HepG2 (cell line): ENCODE data around the gene REEP3. TPM values are rescaled to one million over a fixed set of nuclear protein-coding genes. Genes with fewer than 3 reads are reported as not detected.

Experiments
- ATAC-seq: fragments of 200-7000 bp; cut with Tn5 transposase; 3 replicates; pipeline ENCODE4 v1.9.1; 2020; ENCODE audit warnings: mild to moderate bottlenecking, moderate library complexity
- BruUV-seq: library from RNA; stranded (reverse); fragments of 400-500 nt; replicated peaks from 2 replicates; lab custom pipeline; 2021; lab: Mats Ljungman, UMichigan
- CTCF ChIA-PET: fragments of 300-600 bp; formaldehyde crosslinking; extraction: SDS; loops from one replicate; lab custom pipeline; 2021; ENCODE audit warnings: low total read pairs, inconsistent platforms, low intra/inter-chr PET ratio; lab: Yijun Ruan, JAX
- POLR2A ChIA-PET: fragments of 350-600 bp; sonication (Branson Sonifier 250); formaldehyde crosslinking; loops from one replicate; lab custom pipeline; 2020; ENCODE audit warnings: antibody characterized with exemption, inconsistent platforms; lab: Yijun Ruan, JAX
- DNase-seq: peaks from one replicate; pipeline ENCODE4 v3.0.0-alpha.2; 2015; ENCODE audit warnings: low spot score
- FAIRE-seq: peaks from 3 replicates; lab custom pipeline; 2011; peaks lifted over from hg19 to GRCh38; lab: Jason Lieb, UNC
- H2AFZ ChIP-seq: one replicate; pipeline ENCODE4 v1.6.1; 2011; ENCODE audit warnings: low read length, inconsistent platforms
- H3K27ac ChIP-seq: fragments of 300-600 bp; 3 replicates; pipeline ENCODE4 v1.8.0; 2011; ENCODE audit warnings: mixed run types, mild to moderate bottlenecking, mixed read lengths, low read length, inconsistent platforms; ENCODE audit not compliant: insufficient read depth; ENCODE audit errors: extremely low read length
- H3K27me3 ChIP-seq, 2 experiments: fragments of 200-600 bp in 1 of 2; 2 replicates in 1 of 2; 3 replicates in 1 of 2; pipeline versions ENCODE4 v1.6.0 to v1.8.0; 2011; ENCODE audit warnings: low read length in 2 of 2, mild to moderate bottlenecking in 2 of 2, moderate library complexity in 2 of 2, inconsistent platforms in 1 of 2; ENCODE audit not compliant: insufficient read depth in 2 of 2, control insufficient read depth in 1 of 2
- H3K36me3 ChIP-seq, 2 experiments: fragments of 200-600 bp in 1 of 2; replicated peaks in 1 of 2; 2 replicates in 1 of 2; 3 replicates in 1 of 2; pipeline versions ENCODE4 v1.5.1 to v1.8.0; 2011; ENCODE audit warnings: low read length in 2 of 2, inconsistent platforms in 1 of 2; ENCODE audit not compliant: insufficient read depth in 2 of 2, control insufficient read depth in 1 of 2
- H3K4me1 ChIP-seq: 2 replicates; pipeline ENCODE4 v1.5.1; 2012; ENCODE audit warnings: low read length, inconsistent platforms; ENCODE audit not compliant: insufficient read depth
- H3K4me2 ChIP-seq: 2 replicates; pipeline ENCODE4 v1.6.0; 2011; ENCODE audit warnings: low read depth, low read length, inconsistent platforms
- H3K4me3 ChIP-seq, 3 experiments: fragments of 200-600 bp in 1 of 3; sonication (generic), shearing (Covaris generic) in 1 of 3; replicated peaks in 1 of 3; 2 replicates each; pipeline ENCODE4 v1.5.1; 2011 to 2016; ENCODE audit warnings: low read length in 3 of 3, inconsistent platforms in 2 of 3, low read depth in 2 of 3, mild to moderate bottlenecking in 2 of 3, control low read depth in 1 of 3, mixed read lengths in 1 of 3; ENCODE audit not compliant: insufficient read depth in 1 of 3
- H3K79me2 ChIP-seq: one replicate; pipeline ENCODE4 v1.6.1; 2011; ENCODE audit warnings: low read length, inconsistent platforms; ENCODE audit not compliant: insufficient read depth
- H3K9ac ChIP-seq: 2 replicates; pipeline ENCODE4 v1.6.0; 2011; ENCODE audit warnings: mild to moderate bottlenecking, low read depth, low read length, inconsistent platforms; ENCODE audit not compliant: insufficient read depth
- H3K9me3 ChIP-seq: 2 replicates; pipeline ENCODE4 v1.5.1; 2012; ENCODE audit warnings: mild to moderate bottlenecking, low read length
- H4K20me1 ChIP-seq: 2 replicates; pipeline ENCODE4 v1.6.0; 2011; ENCODE audit warnings: inconsistent platforms, mild to moderate bottlenecking, low read length, moderate library complexity; ENCODE audit not compliant: insufficient read depth
- HNRNPL ChIP-seq: fragments of 200-400 bp; formaldehyde crosslinking; IDR thresholded peaks from 2 replicates; pipeline ENCODE4 v1.6.1; 2017; ENCODE audit warnings: mild to moderate bottlenecking, low read depth, low read length
- KLF6 ChIP-seq: IDR thresholded peaks from 2 replicates; pipeline ENCODE4 v1.8.0; 2016; ENCODE audit warnings: missing biosample characterization, missing genetic modification reagents
- MED8 ChIP-seq: sonication (generic); formaldehyde crosslinking; IDR thresholded peaks from 2 replicates; pipeline ENCODE4 v1.8.1; 2023; ENCODE audit warnings: mild to moderate bottlenecking, missing genetic modification reagents; ENCODE audit not compliant: insufficient replicate concordance
- TARDBP ChIP-seq: sonication (generic); formaldehyde crosslinking; IDR thresholded peaks from 2 replicates; pipeline ENCODE4 v1.8.0; 2022; ENCODE audit warnings: mild to moderate bottlenecking, missing genetic modification reagents
- ZFP36L1 ChIP-seq: sonication (generic); formaldehyde crosslinking; IDR thresholded peaks from 2 replicates; pipeline ENCODE4 v1.8.0; 2022; ENCODE audit warnings: mild to moderate bottlenecking, missing genetic modification reagents, moderate library complexity
- ZNF530 ChIP-seq: sonication (generic); formaldehyde crosslinking; IDR thresholded peaks from 2 replicates; pipeline ENCODE4 v1.5.0; 2020; ENCODE audit warnings: low read depth, mild to moderate bottlenecking, missing genetic modification reagents
- ZNF546 ChIP-seq: sonication (generic); formaldehyde crosslinking; conservative IDR thresholded peaks from 2 replicates; pipeline ENCODE4 v1.8.1; 2023; ENCODE audit warnings: mild to moderate bottlenecking, missing genetic modification reagents
- ZNF605 ChIP-seq: sonication (generic); formaldehyde crosslinking; IDR thresholded peaks from 2 replicates; pipeline ENCODE4 v1.8.0; 2022; ENCODE audit warnings: mild to moderate bottlenecking, missing genetic modification reagents
- ZNF766 ChIP-seq: sonication (generic); formaldehyde crosslinking; IDR thresholded peaks from 2 replicates; pipeline ENCODE4 v1.5.0; 2020; ENCODE audit warnings: missing genetic modification reagents, borderline replicate concordance
- ZNF883 ChIP-seq: sonication (generic); formaldehyde crosslinking; IDR thresholded peaks from 2 replicates; pipeline ENCODE4 v1.5.1; 2020; ENCODE audit warnings: mild to moderate bottlenecking, missing genetic modification reagents; ENCODE audit errors: not compliant biosample characterization
- WGBS: methylation state at CpG from one replicate; pipeline ENCODE4 v1.1.6; 2017; ENCODE audit warnings: low lambda C conversion rate; 5-methylcytosine and 5-hydroxymethylcytosine counted together
- in situ Hi-C: cut with HindIII; loops from 2 replicates; pipeline ENCODE4 v1.10.0; 2017; ENCODE audit warnings: low pct_unique_long_range_greater_than_20kb; ENCODE audit not compliant: extremely low pct_ligation_motif_present
- intact Hi-C: fragments of 100-400 bp; cut with micrococcal nuclease; formaldehyde crosslinking; loops from one replicate; pipeline ENCODE4 v1.10.0; 2022; ENCODE audit not compliant: unreplicated experiment
- polyA plus RNA-seq, 8 experiments: library from polyadenylated mRNA; depleted of rRNA in 3 of 8; stranded (reverse) in 7 of 8; unstranded in 1 of 8; fragments of >200 nt; fragmentation: Illumina TruSeq in 4 of 8; extraction: Trizol in 4 of 8; gene quantifications; 2 replicates each; pipeline versions ENCODE4 v1.2.1 to v1.2.3, GENCODE V29; 2011 to 2016; ENCODE audit warnings: low read depth in 4 of 8, missing spikeins in 1 of 8, mixed read lengths in 1 of 8; ENCODE audit not compliant: insufficient read depth in 1 of 8
- total RNA-seq, 5 experiments: library from RNA; depleted of rRNA; stranded (reverse); fragments of >200 nt; fragmentation: Illumina TruSeq; extraction: Trizol; gene quantifications; 2 replicates each; pipeline ENCODE4 v1.2.3, GENCODE V29; 2016; ENCODE audit warnings: low read depth in 1 of 5
- TF ChIP-seq, protein P1 (sequence below): sonication (generic); formaldehyde crosslinking; conservative IDR thresholded peaks from 2 replicates; pipeline ENCODE4 v1.4.0; 2020; ENCODE audit warnings: missing genetic modification reagents
- TF ChIP-seq, protein P2 (sequence below): sonication (generic); formaldehyde crosslinking; IDR thresholded peaks from 2 replicates; pipeline ENCODE4 v1.8.0; 2022; ENCODE audit warnings: mild to moderate bottlenecking, missing genetic modification reagents, borderline replicate concordance

The REEP3 gene
- total and polyA plus RNA-seq, 2 of the 13 experiments (the other 11 are each of a cell fraction or from before 2014, with no cell fraction given), result 7.1 to 31.4 TPM

DNA sequence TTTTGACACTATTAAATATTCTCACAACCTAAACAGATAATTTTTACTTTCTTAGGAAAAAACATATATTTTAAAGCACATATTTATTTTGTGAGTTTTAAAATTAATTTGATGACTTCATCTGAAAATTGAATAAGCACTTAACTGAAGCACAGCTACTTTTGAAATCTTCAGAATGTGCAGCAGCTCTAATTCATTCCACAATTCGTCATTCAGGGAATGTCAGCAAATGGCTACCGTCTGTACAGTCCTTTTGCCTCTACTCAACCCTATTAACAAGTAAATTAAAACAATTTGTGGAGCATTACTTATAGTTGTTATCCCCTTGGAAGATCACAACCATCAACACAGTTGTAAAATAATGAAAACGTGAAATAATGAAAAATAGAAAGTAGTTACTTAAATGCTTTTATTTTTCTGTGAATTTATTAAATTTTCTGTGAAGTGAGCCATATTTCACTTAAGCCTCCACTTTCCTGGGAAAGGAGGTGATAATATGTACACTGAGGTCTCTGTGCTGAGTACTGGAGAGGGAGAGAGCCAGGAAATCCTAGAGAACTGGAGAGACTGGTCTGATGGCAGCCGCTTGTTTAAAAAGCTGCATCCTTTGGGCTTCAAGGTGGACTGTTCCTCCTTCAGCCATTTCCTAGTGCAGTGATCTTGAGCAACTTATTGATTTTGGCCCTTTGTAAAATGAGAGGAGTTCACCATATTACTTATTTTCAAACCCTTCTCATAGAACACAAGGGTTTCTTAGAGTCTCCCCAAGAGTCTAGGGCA, 70.6 kb downstream of the REEP3 start:
- DNase-seq (no peak), FAIRE-seq (no peak), ATAC-seq (no peak)
- Histone ChIP-seq H3K9ac (no peak overlapping the region), H3K79me2 (peaks cover 2% of the 10 kb centered on the region), H3K4me3 (no peak overlapping the region), H3K27ac (no peak overlapping the region), H3K4me2 (no peak overlapping the region), H3K4me1 (no peaks in the 10 kb centered on the region), H3K36me3 (peaks cover under 1 to 7% of the 10 kb centered on the region in 2 experiments; a peak in 2 of 5 replicates), H4K20me1 (no peaks in the 10 kb centered on the region), H3K27me3 (no peaks in the 10 kb centered on the region), H2AFZ (no peak overlapping the region), H3K9me3 (no peaks in the 10 kb centered on the region)
- intact Hi-C loops, result no loop called here
- in situ Hi-C loops, result no loop called here
- POLR2A ChIA-PET, result no interaction called here
- TF ChIP-seq, protein P1, sequence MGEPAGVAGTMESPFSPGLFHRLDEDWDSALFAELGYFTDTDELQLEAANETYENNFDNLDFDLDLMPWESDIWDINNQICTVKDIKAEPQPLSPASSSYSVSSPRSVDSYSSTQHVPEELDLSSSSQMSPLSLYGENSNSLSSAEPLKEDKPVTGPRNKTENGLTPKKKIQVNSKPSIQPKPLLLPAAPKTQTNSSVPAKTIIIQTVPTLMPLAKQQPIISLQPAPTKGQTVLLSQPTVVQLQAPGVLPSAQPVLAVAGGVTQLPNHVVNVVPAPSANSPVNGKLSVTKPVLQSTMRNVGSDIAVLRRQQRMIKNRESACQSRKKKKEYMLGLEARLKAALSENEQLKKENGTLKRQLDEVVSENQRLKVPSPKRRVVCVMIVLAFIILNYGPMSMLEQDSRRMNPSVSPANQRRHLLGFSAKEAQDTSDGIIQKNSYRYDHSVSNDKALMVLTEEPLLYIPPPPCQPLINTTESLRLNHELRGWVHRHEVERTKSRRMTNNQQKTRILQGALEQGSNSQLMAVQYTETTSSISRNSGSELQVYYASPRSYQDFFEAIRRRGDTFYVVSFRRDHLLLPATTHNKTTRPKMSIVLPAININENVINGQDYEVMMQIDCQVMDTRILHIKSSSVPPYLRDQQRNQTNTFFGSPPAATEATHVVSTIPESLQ, result no peak
- TF ChIP-seq ZFP36L1 (CRISPR knock-in tag) (no peak), TARDBP (CRISPR knock-in tag) (no peak), ZNF530 (CRISPR knock-in tag) (no peak), ZNF883 (CRISPR knock-in tag) (no peak), ZNF546 (CRISPR knock-in tag) (no peak), MED8 (CRISPR knock-in tag) (no peak), HNRNPL (no peak), KLF6 (CRISPR knock-in tag) (no peak), ZNF766 (CRISPR knock-in tag) (no peak), ZNF605 (CRISPR knock-in tag) (no peak)
- TF ChIP-seq, protein P2, sequence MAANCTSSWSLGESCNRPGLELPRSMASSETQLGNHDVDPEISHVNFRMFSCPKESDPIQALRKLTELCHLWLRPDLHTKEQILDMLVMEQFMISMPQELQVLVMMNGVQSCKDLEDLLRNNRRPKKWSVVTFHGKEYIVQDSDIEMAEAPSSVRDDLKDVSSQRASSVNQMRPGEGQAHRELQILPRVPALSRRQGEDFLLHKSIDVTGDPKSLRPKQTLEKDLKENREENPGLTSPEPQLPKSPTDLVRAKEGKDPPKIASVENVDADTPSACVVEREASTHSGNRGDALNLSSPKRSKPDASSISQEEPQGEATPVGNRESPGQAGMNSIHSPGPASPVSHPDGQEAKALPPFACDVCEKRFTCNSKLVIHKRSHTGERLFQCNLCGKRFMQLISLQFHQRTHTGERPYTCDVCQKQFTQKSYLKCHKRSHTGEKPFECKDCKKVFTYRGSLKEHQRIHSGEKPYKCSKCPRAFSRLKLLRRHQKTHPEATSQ (CRISPR knock-in tag), result no peak
- WGBS, result 99% methylated on average over 4 of the region's 4 CpGs
- CTCF ChIA-PET, result no interaction called here
- no TSS peak for BruUV-seq
